Astrocyte (in vitro differentiated cells and primary cell): ENCODE measurements around the gene RGL2.

Experiments
- EZH2 ChIP-seq: IDR thresholded peaks from 2 replicates; pipeline ENCODE4 v1.6.1; 2012; ENCODE audit warnings: mild to moderate bottlenecking, low read length, inconsistent platforms; ENCODE audit not compliant: insufficient read depth
- TF ChIP-seq, protein P1 (sequence below): IDR thresholded peaks from 2 replicates; pipeline ENCODE4 v1.5.1; 2011; ENCODE audit warnings: low read depth, mild to moderate bottlenecking, inconsistent platforms, low read length, moderate library complexity; ENCODE audit not compliant: insufficient read depth

DNA sequence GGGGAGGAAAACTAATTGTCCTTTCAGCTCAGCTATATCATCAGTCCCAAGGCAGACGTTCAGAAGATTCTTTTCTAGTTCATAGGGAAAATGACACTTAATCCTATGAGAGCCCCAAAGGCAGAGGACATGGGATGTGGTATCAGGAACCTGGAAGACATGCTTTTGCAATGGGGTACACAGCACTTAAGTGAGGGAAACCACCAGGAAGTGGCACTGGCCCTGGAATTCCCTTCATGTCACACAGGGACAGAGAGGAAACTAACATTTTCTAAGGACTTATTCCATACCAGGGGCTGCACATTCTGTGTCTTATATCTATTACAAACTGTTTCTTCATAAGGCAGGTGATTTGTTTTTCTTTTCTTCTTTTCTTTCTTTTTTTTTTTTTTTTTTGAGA lies 55.3 kb downstream of the RGL2 start:
- TF ChIP-seq, protein P1, sequence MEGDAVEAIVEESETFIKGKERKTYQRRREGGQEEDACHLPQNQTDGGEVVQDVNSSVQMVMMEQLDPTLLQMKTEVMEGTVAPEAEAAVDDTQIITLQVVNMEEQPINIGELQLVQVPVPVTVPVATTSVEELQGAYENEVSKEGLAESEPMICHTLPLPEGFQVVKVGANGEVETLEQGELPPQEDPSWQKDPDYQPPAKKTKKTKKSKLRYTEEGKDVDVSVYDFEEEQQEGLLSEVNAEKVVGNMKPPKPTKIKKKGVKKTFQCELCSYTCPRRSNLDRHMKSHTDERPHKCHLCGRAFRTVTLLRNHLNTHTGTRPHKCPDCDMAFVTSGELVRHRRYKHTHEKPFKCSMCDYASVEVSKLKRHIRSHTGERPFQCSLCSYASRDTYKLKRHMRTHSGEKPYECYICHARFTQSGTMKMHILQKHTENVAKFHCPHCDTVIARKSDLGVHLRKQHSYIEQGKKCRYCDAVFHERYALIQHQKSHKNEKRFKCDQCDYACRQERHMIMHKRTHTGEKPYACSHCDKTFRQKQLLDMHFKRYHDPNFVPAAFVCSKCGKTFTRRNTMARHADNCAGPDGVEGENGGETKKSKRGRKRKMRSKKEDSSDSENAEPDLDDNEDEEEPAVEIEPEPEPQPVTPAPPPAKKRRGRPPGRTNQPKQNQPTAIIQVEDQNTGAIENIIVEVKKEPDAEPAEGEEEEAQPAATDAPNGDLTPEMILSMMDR = no peak
- no peak for TF ChIP-seq EZH2
